BLaER1 (cell line): ENCODE measurements around the gene S1PR2.

ENCODE experiments used
- H3K27ac ChIP-seq: shearing (Covaris generic); formaldehyde crosslinking; 2 replicates; pipeline ENCODE4 v1.8.1; 2022
- H3K27me3 ChIP-seq: shearing (Covaris generic); formaldehyde crosslinking; 2 replicates; pipeline ENCODE4 v1.8.1; 2022
- H3K36me3 ChIP-seq: shearing (Covaris generic); formaldehyde crosslinking; 2 replicates; pipeline ENCODE4 v1.8.1; 2022
- H3K4me1 ChIP-seq: shearing (Covaris generic); formaldehyde crosslinking; 2 replicates; pipeline ENCODE4 v1.8.1; 2022
- H3K4me2 ChIP-seq: shearing (Covaris generic); formaldehyde crosslinking; 2 replicates; pipeline ENCODE4 v1.8.1; 2022
- H3K4me3 ChIP-seq: shearing (Covaris generic); formaldehyde crosslinking; 2 replicates; pipeline ENCODE4 v1.8.1; 2022
- H3K9ac ChIP-seq: shearing (Covaris generic); formaldehyde crosslinking; 2 replicates; pipeline ENCODE4 v1.8.1; 2022
- H3K9me3 ChIP-seq: shearing (Covaris generic); formaldehyde crosslinking; 2 replicates; pipeline ENCODE4 v1.8.1; 2022
- H4K20me1 ChIP-seq: shearing (Covaris generic); formaldehyde crosslinking; 2 replicates; pipeline ENCODE4 v1.8.1; 2022
- Cebpa-rat ChIP-seq: shearing (Covaris generic); IDR thresholded peaks from 2 replicates; pipeline ENCODE4 v1.8.1; 2022

The S1PR2 gene

GRCh38 chr19:10230861-10231611 lies at the start of gene S1PR2:
TSS of gene S1PR2 (minus strand) at chr19:10231331. CDS start at chr19:10224905, 6,426 bp downstream.
- Histone ChIP-seq H3K9me3 (no peaks in the 10 kb centered on the region), H3K27me3 (no peaks in the 10 kb centered on the region), H3K4me3 (peak within 1 kb of the TSS; percentile 98), H3K4me2 (peak within 1 kb of the TSS; percentile 94), H3K27ac (peak within 1 kb of the TSS; percentile 96), H3K36me3 (peaks cover 15% of the 10 kb centered on the region), H4K20me1 (peaks cover 43% of the 10 kb centered on the region), H3K4me1 (peaks cover 87% of the 10 kb centered on the region), H3K9ac (peak within 1 kb of the TSS; percentile 96)
- no peak for TF ChIP-seq Cebpa-rat

DNA sequence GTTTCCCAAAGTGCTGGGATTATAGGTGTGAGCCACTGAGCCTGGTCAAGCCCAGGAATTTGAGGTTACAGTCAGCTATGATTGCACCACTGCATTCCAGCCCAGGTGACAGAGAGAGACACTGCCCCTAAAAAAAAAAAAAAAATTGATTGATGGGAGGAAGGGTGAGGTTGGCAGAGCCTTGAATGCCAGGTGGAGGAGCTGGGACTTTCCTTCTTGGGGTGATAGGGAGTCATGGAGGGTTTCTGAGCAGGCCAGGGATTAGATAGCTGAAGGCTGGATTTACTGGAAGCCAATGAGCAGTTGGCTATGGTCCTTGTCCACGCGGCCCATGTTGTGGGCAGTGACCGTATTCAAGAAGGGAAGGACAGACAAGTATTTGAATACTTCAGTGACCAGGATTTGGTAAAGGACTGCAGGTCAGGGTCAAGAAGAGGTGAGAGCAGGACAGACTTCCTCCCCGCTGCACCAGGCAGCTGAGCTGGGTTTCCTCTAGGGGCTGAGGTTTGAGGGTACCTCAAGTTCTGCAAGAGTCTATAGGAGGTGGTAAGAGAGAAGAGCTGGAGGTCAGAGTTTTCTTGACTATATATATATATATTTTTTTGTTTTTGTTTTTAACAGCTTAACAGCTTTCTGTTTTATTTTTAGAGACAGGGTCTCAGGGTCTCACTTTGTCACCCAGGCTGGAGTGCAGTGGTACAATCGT lies 48.8 kb upstream of the S1PR2 start:
- Histone ChIP-seq H3K9ac (0 out of 2 replicates have a peak overlapping the region, but pooled peaks have one; percentile 8), H3K4me1 (peaks cover 14% of the 10 kb centered on the region), H3K36me3 (peaks cover 54% of the 10 kb centered on the region), H3K4me3 (no peak overlapping the region), H3K4me2 (peak overlapping the region; percentile 62), H4K20me1 (peaks cover 19% of the 10 kb centered on the region), H3K27me3 (no peaks in the 10 kb centered on the region), H3K9me3 (no peaks in the 10 kb centered on the region), H3K27ac (no peak overlapping the region)
- TF ChIP-seq Cebpa-rat, result no peak

DNA sequence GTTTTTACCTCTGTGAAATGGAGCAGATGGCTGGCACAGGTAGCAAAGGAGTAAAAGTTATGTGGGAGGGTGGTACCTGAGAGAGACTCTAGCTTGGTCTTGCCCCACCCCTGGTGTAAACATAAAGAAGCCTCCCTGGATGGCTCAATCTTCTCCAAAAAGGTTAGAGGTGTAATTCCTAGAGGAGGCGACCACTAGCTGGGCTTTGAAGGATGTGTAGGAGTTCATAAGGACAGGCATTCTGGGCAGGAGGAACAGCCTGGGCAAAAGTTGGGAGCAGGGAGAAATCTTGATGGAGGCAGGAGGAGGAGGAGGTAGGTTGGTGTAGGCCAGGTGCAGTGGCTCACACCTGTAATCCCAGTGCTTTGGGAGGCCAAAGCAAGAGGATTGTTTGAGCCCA lies 47.8 kb upstream of the S1PR2 start:
- Histone ChIP-seq H3K27me3 (no peaks in the 10 kb centered on the region), H3K4me1 (peaks cover 14% of the 10 kb centered on the region), H4K20me1 (peaks cover 25% of the 10 kb centered on the region), H3K9me3 (no peaks in the 10 kb centered on the region), H3K4me2 (no peak overlapping the region), H3K36me3 (peaks cover 51% of the 10 kb centered on the region), H3K27ac (no peak overlapping the region), H3K9ac (no peak overlapping the region), H3K4me3 (no peak overlapping the region)
- TF ChIP-seq Cebpa-rat, result no peak

DNA sequence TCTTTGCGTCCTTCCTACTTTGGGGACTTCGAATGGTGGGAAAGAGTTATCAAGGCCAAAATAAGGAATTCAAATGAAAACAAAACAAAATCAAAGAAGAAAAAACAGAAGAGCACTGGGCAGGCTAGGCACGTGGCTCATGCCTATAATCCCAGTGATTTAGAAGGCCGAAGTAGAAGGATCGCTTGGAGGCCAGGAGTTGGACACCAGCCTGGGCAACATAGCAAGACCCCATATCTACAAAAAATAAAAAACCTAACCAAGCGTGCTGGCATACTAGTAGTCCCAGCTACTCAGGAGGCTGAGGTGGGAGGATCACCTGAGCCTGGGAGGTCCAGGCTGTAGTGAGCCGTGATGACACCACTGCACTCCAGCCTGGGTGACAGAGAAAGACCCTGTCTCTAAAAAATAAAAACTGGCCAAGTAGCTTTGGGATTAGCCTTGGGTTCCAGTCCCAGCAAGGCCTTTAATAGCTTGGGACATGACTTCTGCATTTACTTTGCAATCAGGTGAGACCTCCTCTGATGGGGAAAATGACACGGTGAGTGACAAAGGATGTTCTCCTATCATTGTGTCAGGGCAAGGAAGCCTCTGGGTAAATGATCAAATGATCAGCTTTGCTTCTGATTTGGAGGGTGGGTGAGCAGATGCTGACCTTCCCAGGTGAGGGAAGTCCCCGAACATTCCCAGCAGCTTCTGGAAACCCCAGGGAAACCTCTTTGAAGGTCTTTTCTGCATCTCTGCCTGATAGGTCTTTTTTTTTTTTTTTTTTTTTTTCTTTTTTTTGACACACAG lies 46.9 kb upstream of the S1PR2 start:
- H3K9ac ChIP-seq, result no peak overlapping the region
- TF ChIP-seq Cebpa-rat, result no peak
- no peak overlapping the region for H3K27ac ChIP-seq
- H3K36me3 ChIP-seq, result peaks cover 42% of the 10 kb centered on the region
- H3K4me1 ChIP-seq, result peaks cover 14% of the 10 kb centered on the region
- H3K4me3 ChIP-seq, result no peak overlapping the region
- H3K4me2 ChIP-seq, result no peak overlapping the region
- H3K9me3 ChIP-seq, result no peaks in the 10 kb centered on the region
- no peaks in the 10 kb centered on the region for H3K27me3 ChIP-seq
- peaks cover 25% of the 10 kb centered on the region for H4K20me1 ChIP-seq

DNA sequence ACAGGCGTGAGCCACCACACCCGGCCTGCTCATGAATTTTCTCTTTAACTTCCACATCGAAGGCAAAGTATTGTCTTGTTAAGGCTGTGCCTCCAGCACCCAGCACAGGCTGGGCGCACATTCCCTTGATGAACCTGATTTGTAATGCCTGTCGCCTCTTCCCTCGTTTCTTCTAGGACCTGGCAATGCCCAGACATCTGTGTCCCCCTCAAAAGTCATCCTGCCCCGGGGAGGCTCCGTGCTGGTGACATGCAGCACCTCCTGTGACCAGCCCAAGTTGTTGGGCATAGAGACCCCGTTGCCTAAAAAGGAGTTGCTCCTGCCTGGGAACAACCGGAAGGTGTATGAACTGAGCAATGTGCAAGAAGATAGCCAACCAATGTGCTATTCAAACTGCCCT lies 43.5 kb upstream of the S1PR2 start:
- peaks cover 16% of the 10 kb centered on the region for H4K20me1 ChIP-seq
- H3K27ac ChIP-seq, result no peak overlapping the region
- H3K4me1 ChIP-seq, result peaks cover 37% of the 10 kb centered on the region

DNA sequence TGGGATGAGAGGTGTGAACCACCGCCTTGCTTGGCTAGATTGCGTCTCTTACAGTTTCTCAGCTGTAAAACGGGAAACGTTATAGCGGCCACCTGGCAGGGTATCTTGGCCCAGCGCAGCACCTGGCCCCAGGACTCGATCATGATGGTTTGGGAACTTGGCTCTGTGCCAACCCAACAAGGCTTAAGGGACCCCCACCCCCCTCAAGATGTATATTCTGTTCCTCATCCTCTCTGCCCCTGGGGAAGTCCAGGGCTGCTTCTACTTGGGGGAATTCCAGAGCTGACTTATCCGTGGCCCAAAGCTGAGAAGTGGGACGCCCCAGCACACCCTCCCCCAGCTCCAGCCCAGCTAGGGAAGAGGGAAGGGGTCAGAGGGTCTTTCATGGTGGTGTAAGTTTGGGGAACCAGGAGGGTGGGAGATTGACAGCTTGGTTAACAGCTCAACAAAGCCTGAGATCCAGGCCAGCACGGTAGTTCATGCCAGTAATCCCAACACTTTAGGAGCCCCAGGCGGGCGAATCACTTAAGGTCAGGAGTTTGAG lies 40.5 kb upstream of the S1PR2 start:
- Histone ChIP-seq H3K4me1 (peaks cover 35% of the 10 kb centered on the region), H3K9ac (peak overlapping the region; percentile 62), H3K9me3 (no peaks in the 10 kb centered on the region), H3K4me2 (peak overlapping the region; percentile 92), H4K20me1 (peaks cover 7% of the 10 kb centered on the region; the same call in 1 of the 2 replicates), H3K27me3 (no peaks in the 10 kb centered on the region), H3K27ac (peak overlapping the region; percentile 84), H3K4me3 (peak overlapping the region; percentile 64), H3K36me3 (peaks cover 17% of the 10 kb centered on the region)
- TF ChIP-seq Cebpa-rat, result no peak

More for the DNA sequence above, 43.5 kb upstream of the S1PR2 start:
- Histone ChIP-seq H3K9ac (no peak overlapping the region), H3K36me3 (peaks cover 41% of the 10 kb centered on the region), H3K27me3 (no peaks in the 10 kb centered on the region), H3K4me3 (no peak overlapping the region), H3K4me2 (no peak overlapping the region), H3K9me3 (no peaks in the 10 kb centered on the region)
- no peak for TF ChIP-seq Cebpa-rat

DNA sequence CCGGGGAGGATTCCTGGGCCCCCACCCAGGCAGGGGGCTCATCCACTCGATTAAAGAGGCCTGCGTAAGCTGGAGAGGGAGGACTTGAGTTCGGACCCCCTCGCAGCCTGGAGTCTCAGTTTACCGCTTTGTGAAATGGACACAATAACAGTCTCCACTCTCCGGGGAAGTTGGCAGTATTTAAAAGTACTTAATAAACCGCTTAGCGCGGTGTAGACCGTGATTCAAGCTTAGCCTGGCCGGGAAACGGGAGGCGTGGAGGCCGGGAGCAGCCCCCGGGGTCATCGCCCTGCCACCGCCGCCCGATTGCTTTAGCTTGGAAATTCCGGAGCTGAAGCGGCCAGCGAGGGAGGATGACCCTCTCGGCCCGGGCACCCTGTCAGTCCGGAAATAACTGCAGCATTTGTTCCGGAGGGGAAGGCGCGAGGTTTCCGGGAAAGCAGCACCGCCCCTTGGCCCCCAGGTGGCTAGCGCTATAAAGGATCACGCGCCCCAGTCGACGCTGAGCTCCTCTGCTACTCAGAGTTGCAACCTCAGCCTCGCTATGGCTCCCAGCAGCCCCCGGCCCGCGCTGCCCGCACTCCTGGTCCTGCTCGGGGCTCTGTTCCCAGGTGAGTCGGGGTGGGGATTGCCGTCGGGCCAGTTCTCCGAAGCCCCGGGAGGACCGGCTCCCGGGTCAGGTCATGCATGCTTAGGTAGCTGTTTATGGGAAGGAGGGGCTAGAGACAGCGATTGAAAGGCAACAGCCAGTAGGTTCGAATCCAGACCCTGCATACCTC lies 39.7 kb upstream of the S1PR2 start, which contains the start of gene ICAM1:
Gene ICAM1 (plus strand): TSS at position 505 of the 779 bp plus-strand sequence. CDS start 40 bp downstream, at position 545.
- H3K36me3 ChIP-seq, result peaks cover 15% of the 10 kb centered on the region
- no peaks in the 10 kb centered on the region for H3K9me3 ChIP-seq
- H3K27ac ChIP-seq, result peak within 1 kb of the TSS; percentile 84
- H3K4me1 ChIP-seq, result peaks cover 35% of the 10 kb centered on the region
- H4K20me1 ChIP-seq, result peaks cover 7% of the 10 kb centered on the region; the same call in 1 of the 2 replicates
- peak within 1 kb of the TSS; percentile 64 for H3K4me3 ChIP-seq
- TF ChIP-seq Cebpa-rat, result no peak
- H3K27me3 ChIP-seq, result no peaks in the 10 kb centered on the region
- peak within 1 kb of the TSS; percentile 92 for H3K4me2 ChIP-seq
- peak within 1 kb of the TSS; percentile 62 for H3K9ac ChIP-seq

- Histone ChIP-seq H4K20me1 (peaks cover 7% of the 10 kb centered on the region; the same call in 1 of the 2 replicates), H3K4me2 (peak overlapping the region; percentile 92), H3K27ac (peak overlapping the region; percentile 84), H3K36me3 (peaks cover 10% of the 10 kb centered on the region), H3K9me3 (no peaks in the 10 kb centered on the region), H3K27me3 (no peaks in the 10 kb centered on the region), H3K4me1 (peaks cover 35% of the 10 kb centered on the region), H3K4me3 (peak overlapping the region; percentile 64), H3K9ac (peak overlapping the region; percentile 62)
- no peak for TF ChIP-seq Cebpa-rat
These were observed 39.1 kb upstream of the S1PR2 start for GRCh38 chr19:10270180-10270615.
